Calu3 (cell line): ENCODE data around the gene AADACL4. TPM values are rescaled to one million over a fixed set of nuclear protein-coding genes. Genes with fewer than 3 reads are reported as not detected.

Experiments
- BruUV-seq: library from RNA; stranded (reverse); fragments of 400-500 nt; replicated peaks from 2 replicates; lab custom pipeline; 2021; lab: Mats Ljungman, UMichigan
- CTCF ChIA-PET: fragments of 300-600 bp; sonication (Branson Sonifier 250); formaldehyde crosslinking; loops from one replicate; lab custom pipeline; 2022; ENCODE audit warnings: antibody characterized with exemption; lab: Charles Lee
- DNase-seq: peaks from one replicate; pipeline ENCODE4 v3.0.0; 2022
- H3K27ac Mint-ChIP-seq: one replicate; pipeline ENCODE4 v1.8.0; 2022; ENCODE audit warnings: mixed read lengths; ENCODE audit not compliant: unreplicated experiment
- H3K27me3 Mint-ChIP-seq: one replicate; pipeline ENCODE4 v1.8.0; 2022; ENCODE audit warnings: mixed read lengths; ENCODE audit not compliant: unreplicated experiment
- H3K36me3 Mint-ChIP-seq: one replicate; pipeline ENCODE4 v1.8.0; 2022; ENCODE audit warnings: mild to moderate bottlenecking, moderate library complexity, mixed read lengths; ENCODE audit not compliant: insufficient read depth, unreplicated experiment
- H3K4me1 Mint-ChIP-seq: one replicate; pipeline ENCODE4 v1.8.0; 2022; ENCODE audit warnings: mild to moderate bottlenecking, low read depth, mixed read lengths; ENCODE audit not compliant: unreplicated experiment
- H3K4me3 Mint-ChIP-seq: one replicate; pipeline ENCODE4 v1.8.0; 2022; ENCODE audit warnings: mild to moderate bottlenecking, low read depth, moderate library complexity, mixed read lengths; ENCODE audit not compliant: unreplicated experiment
- H3K9me3 Mint-ChIP-seq: one replicate; pipeline ENCODE4 v1.8.0; 2022; ENCODE audit warnings: low read depth, mixed read lengths; ENCODE audit not compliant: unreplicated experiment
- intact Hi-C: fragments of 100-400 bp; cut with micrococcal nuclease; formaldehyde crosslinking; loops from one replicate; pipeline ENCODE4 v1.10.0; 2022; ENCODE audit not compliant: unreplicated experiment
- total RNA-seq: library from RNA; stranded (reverse); gene quantifications from 2 replicates; pipeline ENCODE4 v1.2.3, GENCODE V29; 2022
- TF ChIP-seq, protein P1 (sequence below): fragments of 200-600 bp; IDR thresholded peaks from one replicate; pipeline ENCODE4 v1.8.0; 2022; ENCODE audit warnings: antibody characterized with exemption; ENCODE audit not compliant: unreplicated experiment

AADACL4 gene
- total RNA-seq, 1 experiment from 2014 or later: not detected

DNA sequence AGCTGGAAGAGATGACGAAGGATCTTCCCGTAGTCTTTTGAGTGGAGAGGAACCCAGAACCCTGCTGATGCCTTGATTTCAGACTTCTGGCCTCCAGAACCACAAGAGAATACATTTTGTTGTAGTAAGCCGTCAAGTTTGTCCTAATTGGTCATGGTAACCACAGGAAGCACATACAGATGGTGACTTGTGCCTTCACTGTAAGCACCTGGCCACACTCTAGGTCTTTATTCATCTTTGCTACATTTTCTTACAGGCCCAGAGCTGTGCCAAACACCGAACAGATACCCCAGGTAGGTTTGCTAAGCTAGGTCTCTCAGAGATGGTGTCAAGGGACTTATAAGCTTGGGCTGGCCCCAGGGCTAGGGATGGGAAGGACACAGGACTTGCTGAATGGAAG is 30.7 kb upstream of the AADACL4 start:
- no peak for DNase-seq
- TF ChIP-seq, protein P1, sequence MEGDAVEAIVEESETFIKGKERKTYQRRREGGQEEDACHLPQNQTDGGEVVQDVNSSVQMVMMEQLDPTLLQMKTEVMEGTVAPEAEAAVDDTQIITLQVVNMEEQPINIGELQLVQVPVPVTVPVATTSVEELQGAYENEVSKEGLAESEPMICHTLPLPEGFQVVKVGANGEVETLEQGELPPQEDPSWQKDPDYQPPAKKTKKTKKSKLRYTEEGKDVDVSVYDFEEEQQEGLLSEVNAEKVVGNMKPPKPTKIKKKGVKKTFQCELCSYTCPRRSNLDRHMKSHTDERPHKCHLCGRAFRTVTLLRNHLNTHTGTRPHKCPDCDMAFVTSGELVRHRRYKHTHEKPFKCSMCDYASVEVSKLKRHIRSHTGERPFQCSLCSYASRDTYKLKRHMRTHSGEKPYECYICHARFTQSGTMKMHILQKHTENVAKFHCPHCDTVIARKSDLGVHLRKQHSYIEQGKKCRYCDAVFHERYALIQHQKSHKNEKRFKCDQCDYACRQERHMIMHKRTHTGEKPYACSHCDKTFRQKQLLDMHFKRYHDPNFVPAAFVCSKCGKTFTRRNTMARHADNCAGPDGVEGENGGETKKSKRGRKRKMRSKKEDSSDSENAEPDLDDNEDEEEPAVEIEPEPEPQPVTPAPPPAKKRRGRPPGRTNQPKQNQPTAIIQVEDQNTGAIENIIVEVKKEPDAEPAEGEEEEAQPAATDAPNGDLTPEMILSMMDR: no peak
- peaks cover 98% of the 10 kb centered on the region for H3K36me3 Mint-ChIP-seq
- intact Hi-C loops: no loop called here
- H3K4me3 Mint-ChIP-seq: peak overlapping the region; percentile 92
- peaks cover 44% of the 10 kb centered on the region for H3K4me1 Mint-ChIP-seq
- peaks cover 2% of the 10 kb centered on the region for H3K9me3 Mint-ChIP-seq
- CTCF ChIA-PET: no interaction called here
- H3K27me3 Mint-ChIP-seq: no peaks in the 10 kb centered on the region
- no TSS peak for BruUV-seq
- peak overlapping the region; percentile 34 for H3K27ac Mint-ChIP-seq

DNA sequence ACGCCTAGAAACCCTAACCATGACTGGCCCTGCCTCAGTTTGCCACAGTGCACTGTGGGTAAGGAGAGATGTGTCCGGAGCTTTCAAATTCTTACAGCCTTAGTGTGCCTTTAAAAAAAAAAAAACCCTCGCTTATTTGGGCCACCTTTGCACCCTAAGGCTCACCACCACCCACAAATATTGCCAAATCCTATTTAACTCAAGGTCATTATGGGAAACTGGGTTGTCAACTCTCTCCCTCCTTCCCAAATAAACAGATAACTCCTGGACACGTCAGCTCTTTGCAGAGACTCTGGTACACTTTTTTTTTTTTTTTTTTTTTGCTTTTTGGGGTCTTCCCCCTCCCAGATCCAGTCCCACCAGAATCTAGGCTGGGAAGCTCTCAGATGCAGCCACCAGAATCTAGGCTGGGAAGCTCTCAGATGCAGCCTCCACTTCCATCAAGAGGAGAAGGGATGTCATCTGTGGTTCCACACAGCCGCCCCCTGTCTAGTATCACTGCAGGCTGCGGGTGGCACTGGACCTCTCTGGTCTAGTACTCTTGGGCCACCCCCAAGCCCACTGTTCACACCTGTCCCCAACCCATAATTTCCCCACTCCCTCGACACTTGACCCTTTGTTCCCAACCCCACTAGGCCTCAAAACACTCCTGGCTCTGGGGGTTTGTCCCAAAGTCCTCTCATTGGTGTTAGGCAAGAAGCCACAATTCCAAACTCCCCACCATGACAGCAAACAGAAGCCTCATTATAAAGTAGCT is 29.3 kb upstream of the AADACL4 start:
- peaks cover 98% of the 10 kb centered on the region for H3K36me3 Mint-ChIP-seq
- H3K9me3 Mint-ChIP-seq: peaks cover 2% of the 10 kb centered on the region
- intact Hi-C loops: loop anchor here (5.0 kb wide), 2 partner anchors 72 to 182 kb away; no protein-coding TSS in a partner anchor
- CTCF ChIA-PET: interaction anchor here (0.6 to 2.4 kb wide), 3 partner anchors 41 to 260 kb away, joined by 6 to 8 read pairs (median 6); no protein-coding TSS in a partner anchor
- H3K4me3 Mint-ChIP-seq: peak overlapping the region; percentile 92
- TF ChIP-seq, protein P1: no peak
- no peak for DNase-seq
- BruUV-seq: no TSS peak
- peak overlapping the region; percentile 96 for H3K27ac Mint-ChIP-seq
- H3K27me3 Mint-ChIP-seq: no peaks in the 10 kb centered on the region
- peaks cover 32% of the 10 kb centered on the region for H3K4me1 Mint-ChIP-seq

DNA sequence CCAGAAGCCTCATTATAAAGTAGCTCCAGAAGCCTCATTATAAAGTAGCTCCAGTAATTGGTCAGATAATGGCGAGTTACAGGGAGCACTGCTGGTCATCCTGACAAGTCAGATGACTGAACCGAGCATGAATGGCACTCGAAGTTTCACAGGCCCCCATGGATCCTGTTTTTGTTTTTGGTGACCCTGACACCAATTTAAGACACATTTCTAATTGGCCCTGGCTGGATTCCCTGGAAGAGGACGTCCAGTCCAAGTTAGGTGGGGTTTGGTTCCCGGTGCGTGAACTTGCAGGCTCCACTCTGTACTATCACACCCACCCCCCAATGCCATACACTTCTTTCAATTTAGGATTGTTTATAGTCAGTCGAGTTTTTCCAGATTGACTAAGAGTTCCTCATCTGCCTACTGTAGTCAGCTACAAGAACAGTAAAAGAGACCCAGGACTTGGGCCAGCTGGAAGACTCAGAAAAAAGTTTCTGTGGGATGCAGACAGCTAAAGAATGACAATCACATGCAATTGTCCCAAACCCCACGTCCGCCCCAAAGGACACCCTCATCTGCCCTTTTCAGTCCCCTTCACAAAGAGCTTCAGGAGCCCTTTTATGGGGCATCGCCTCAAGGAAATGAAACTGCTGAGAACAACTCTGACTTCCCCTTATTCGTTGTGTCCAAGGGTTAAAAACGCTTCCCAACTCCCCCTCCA is 28.6 kb upstream of the AADACL4 start:
- BruUV-seq: no TSS peak
- Mint-ChIP-seq H3K9me3 (peaks cover 2% of the 10 kb centered on the region), H3K27ac (peak overlapping the region; percentile 96), H3K4me1 (peaks cover 33% of the 10 kb centered on the region), H3K4me3 (peak overlapping the region; percentile 92), H3K36me3 (peaks cover 96% of the 10 kb centered on the region), H3K27me3 (no peaks in the 10 kb centered on the region)
- CTCF ChIA-PET: interaction anchor here (0.6 to 2.4 kb wide), 4 partner anchors 11 to 223 kb away, joined by 4 to 8 read pairs (median 7); no protein-coding TSS in a partner anchor
- no peak for DNase-seq
- intact Hi-C loops: loop anchor here (5.0 kb wide), 2 partner anchors 73 to 183 kb away; no protein-coding TSS in a partner anchor
- TF ChIP-seq, protein P1: no peak

DNA sequence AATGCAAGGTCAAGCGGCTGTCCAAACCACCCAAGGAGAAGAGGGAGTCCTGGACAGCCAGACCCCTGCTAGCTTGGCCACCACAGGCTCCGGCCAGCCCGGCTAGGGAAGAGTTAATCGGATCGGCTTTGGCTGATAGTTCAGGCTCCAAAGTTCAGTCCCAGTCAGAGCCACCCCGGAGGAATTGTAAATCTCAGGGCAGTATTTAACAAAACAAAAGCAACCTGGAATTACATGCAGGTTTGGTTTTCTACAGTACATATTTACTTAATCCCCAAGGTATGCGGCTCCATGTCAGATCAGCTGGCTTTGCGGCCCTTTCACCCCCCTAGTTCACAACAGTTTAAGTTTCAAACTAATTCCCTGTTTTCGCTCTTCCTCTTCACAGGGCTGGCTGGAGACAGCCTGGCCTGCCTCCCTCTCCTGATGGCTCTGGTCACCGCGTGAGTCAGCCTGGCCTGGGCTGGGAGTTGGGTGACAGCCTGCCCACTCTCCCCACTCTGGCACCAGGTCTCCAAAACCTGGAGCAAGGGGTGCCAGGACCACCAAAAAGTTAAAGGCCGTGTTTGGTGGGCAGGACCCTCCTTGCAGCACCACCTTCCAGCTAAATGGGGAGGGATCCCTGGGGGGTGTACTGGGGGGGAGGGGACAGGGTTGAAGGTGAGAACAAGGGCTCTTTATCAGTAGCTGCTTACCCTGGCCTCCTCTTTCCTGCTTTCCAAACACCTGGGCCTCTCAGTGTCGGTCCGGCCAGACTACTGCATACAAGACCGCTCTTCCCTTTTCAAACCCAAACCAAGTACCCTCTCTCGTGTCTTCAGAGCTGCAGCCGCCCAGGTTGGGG is 27.8 kb upstream of the AADACL4 start:
- no TSS peak for BruUV-seq

More for the DNA sequence above, 27.8 kb upstream of the AADACL4 start:
- CTCF ChIA-PET: interaction anchor here (0.7 to 2.4 kb wide), 5 partner anchors 12 to 92 kb away, joined by 4 to 8 read pairs (median 6); no protein-coding TSS in a partner anchor
- Mint-ChIP-seq H3K4me3 (peak overlapping the region; percentile 92), H3K27ac (peak overlapping the region; percentile 96), H3K4me1 (peaks cover 25% of the 10 kb centered on the region), H3K9me3 (no peaks in the 10 kb centered on the region), H3K36me3 (peaks cover 88% of the 10 kb centered on the region), H3K27me3 (no peaks in the 10 kb centered on the region)
- peak; percentile 40 for DNase-seq
- TF ChIP-seq, protein P1: no peak
- intact Hi-C loops: loop anchor here (5.0 kb wide), 2 partner anchors 74 to 184 kb away; no protein-coding TSS in a partner anchor
